ENCODE results near the gene SF3B4.
"Not testable (repeated sequence)": the region's sequence is repeated elsewhere in the genome, so short reads cannot be mapped to it uniquely, and the experiment has no call there.

Gene SF3B4

DNA sequence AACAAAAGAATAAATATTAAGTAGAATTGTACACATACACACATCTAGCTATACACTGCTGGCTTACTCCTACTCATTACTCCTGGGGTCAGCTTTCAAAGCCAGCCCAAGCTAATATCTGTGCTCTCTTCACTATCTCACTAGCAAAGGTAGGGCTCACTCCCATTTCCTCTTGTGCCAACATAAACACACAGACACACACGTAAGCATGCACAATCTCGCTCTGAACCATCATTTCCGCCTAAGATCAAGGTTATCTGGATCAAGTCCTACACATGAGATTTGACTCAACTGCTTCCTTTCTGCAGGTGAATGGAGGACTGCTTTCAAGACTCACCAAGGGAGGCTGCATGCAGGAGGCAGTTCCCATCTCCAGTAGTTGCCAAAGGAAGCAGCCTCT lies 37.8 kb upstream of the SF3B4 start:
- no peak for DNase-seq (ENCODE audit: low read depth)
- TF ChIP-seq, protein P1, sequence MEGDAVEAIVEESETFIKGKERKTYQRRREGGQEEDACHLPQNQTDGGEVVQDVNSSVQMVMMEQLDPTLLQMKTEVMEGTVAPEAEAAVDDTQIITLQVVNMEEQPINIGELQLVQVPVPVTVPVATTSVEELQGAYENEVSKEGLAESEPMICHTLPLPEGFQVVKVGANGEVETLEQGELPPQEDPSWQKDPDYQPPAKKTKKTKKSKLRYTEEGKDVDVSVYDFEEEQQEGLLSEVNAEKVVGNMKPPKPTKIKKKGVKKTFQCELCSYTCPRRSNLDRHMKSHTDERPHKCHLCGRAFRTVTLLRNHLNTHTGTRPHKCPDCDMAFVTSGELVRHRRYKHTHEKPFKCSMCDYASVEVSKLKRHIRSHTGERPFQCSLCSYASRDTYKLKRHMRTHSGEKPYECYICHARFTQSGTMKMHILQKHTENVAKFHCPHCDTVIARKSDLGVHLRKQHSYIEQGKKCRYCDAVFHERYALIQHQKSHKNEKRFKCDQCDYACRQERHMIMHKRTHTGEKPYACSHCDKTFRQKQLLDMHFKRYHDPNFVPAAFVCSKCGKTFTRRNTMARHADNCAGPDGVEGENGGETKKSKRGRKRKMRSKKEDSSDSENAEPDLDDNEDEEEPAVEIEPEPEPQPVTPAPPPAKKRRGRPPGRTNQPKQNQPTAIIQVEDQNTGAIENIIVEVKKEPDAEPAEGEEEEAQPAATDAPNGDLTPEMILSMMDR (IDR thresholded peaks at IDR 0.05; ENCODE audit: low read depth, low read length, missing control alignments) = no peak
- in situ Hi-C loops (cut with HindIII; ENCODE audit: low sequenced_read_pairs) = no loop called here
- H3K4me3 ChIP-seq (ENCODE audit: low read depth, low read length) = no peak overlapping the region

DNA sequence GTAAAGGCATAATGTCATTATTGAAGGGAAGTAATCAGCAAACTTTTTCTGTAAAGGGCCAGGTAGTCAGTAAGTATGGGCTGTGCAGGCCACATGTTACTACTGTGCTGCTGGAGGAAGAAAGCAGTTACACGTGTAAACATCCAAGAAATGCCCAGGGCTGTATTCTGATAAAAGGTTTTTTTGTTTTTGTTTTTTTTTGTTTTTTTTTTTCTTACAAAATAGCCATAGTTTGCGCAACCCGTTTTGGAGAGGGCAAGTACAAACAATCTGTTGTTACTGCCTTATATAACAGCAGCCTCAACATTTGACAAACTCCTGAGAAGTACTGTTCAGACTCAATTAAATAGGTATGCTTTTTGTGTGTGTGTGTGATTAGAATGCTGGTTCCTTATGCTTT lies 35.8 kb upstream of the SF3B4 start:
- H3K4me3 ChIP-seq (ENCODE audit: low read depth, low read length) = no peak overlapping the region
- TF ChIP-seq, protein P1 (IDR thresholded peaks at IDR 0.05; ENCODE audit: low read depth, low read length, missing control alignments) = no peak
- no peak for DNase-seq (ENCODE audit: low read depth)
- in situ Hi-C loops (cut with HindIII; ENCODE audit: low sequenced_read_pairs) = no loop called here

DNA sequence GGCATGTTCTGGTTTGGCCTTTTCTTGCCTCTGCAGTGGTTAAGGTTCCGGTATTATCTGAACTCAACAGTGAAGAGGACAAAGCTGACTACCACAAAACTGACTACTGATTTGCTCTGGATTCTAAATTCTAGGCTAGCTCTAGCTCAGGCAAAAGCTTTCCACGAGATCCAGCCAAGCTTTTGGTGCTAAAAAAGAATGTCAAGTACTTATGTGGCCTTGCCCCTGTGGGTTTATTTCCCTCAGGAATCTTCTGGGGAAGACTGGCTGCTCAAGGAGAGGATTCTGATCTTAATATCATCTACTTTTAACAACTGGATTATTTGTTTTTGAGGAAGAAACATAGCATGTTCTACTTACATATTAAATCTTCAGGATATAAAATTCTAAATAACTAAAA lies 35.1 kb upstream of the SF3B4 start:
- no peak for DNase-seq (ENCODE audit: low read depth)
- TF ChIP-seq, protein P1 (IDR thresholded peaks at IDR 0.05; ENCODE audit: low read depth, low read length, missing control alignments) = no peak
- H3K4me3 ChIP-seq (ENCODE audit: low read depth, low read length) = no peak overlapping the region
- in situ Hi-C loops (cut with HindIII; ENCODE audit: low sequenced_read_pairs) = no loop called here

DNA sequence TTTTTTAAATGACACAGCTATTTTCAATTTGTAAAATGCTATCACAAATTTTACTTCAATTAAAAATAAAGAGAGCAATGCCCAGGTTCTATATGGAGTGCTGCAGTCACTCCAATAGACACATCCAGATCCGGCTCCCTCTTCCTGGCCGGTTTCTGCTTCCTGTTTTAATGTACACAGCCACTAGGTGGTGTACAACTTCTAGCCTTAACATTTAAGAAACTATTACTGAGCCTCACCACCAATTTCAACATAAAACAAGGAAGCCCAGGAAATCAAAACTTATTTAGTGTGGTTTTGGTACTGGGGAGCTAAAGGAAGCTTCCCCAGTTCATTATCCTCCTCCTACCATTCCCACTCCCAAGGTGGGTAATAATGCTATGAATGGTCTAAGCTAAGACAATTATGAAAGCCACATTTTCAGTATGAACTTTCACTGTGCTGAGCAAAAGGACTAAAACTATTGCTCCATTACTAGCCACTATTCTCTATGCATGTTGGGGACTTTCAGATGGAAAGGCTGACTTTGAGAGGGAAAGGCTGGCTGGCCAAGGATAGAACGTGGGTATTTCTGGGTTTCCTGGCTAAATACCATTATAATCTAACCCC lies 34.5 kb upstream of the SF3B4 start:
- in situ Hi-C loops (cut with HindIII; ENCODE audit: low sequenced_read_pairs) = no loop called here
- H3K4me3 ChIP-seq (ENCODE audit: low read depth, low read length) = no peak overlapping the region
- DNase-seq (ENCODE audit: low read depth) = peak; percentile 75
- TF ChIP-seq, protein P1 (IDR thresholded peaks at IDR 0.05; ENCODE audit: low read depth, low read length, missing control alignments) = peak; percentile 60

DNA sequence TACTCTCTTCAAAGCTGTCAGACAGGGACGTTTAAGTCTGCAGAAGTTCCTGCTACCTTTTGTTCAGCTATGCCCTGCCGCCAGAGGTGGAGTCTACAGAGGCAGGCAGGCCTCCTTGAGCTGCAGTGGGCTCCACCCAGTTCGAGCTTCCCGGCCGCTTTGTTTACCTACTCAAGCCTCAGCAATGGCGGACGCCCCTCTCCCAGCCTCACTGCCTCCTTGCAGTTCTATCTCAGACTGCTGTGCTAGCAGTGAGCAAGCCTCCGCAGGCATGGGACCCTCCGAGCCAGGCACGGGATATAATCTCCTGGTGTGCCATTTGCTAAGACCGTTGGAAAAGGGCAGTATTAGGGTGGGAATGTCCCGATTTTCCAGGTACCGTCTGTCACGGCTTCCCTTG lies 29.9 kb upstream of the SF3B4 start:
- H3K4me3 ChIP-seq (ENCODE audit: low read depth, low read length); in situ Hi-C loops (cut with HindIII; ENCODE audit: low sequenced_read_pairs); DNase-seq (ENCODE audit: low read depth): not testable (repeated sequence)

DNA sequence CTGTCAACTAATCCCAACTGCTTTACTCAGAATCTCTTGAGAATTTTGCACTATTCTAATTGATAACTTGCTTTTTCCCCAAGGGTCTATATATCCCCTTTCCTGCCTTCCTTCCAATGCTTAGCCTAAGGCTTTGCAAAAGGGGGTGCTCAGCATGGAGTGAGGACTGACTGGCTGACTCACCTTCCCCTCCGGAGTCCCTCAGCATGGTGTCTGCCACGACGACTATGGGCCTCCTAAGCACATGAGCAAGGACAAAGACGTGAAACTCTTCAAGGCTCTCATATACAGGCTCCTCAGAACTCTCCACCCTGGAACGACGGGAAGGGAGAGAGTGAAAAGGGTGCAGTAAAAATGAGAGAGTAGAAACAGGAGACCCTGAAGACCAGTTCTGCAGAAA lies 22.3 kb upstream of the SF3B4 start:
- DNase-seq (ENCODE audit: low read depth) = no peak
- in situ Hi-C loops (cut with HindIII; ENCODE audit: low sequenced_read_pairs) = no loop called here
- TF ChIP-seq, protein P1 (IDR thresholded peaks at IDR 0.05; ENCODE audit: low read depth, low read length, missing control alignments) = no peak
- no peak overlapping the region for H3K4me3 ChIP-seq (ENCODE audit: low read depth, low read length)

DNA sequence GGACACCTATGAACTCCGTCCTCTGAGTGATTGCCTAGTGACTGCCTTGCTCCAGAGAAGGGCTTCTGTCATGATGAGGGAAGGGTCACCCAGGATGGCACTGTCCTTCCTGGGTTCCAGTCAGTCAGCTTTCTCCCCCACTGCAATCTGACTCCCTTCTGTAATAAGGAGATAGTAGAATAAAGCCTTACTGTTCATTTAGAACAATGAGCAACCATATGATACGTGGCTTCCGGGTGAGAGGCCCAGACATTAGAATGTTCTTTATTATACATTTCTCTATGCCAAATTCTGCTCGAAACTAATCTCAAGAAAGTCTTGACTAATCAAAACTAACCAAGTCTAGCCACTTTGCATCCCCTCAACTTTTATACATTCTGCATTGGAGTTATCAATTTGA lies 17.6 kb upstream of the SF3B4 start:
- in situ Hi-C loops (cut with HindIII; ENCODE audit: low sequenced_read_pairs) = no loop called here
- DNase-seq (ENCODE audit: low read depth) = no peak
- TF ChIP-seq, protein P1 (IDR thresholded peaks at IDR 0.05; ENCODE audit: low read depth, low read length, missing control alignments) = no peak

More for the DNA sequence above, 17.6 kb upstream of the SF3B4 start:
- H3K4me3 ChIP-seq (ENCODE audit: low read depth, low read length) = no peak overlapping the region
